ENCODE measurements around the gene MYO7B.

Gene MYO7B

DNA sequence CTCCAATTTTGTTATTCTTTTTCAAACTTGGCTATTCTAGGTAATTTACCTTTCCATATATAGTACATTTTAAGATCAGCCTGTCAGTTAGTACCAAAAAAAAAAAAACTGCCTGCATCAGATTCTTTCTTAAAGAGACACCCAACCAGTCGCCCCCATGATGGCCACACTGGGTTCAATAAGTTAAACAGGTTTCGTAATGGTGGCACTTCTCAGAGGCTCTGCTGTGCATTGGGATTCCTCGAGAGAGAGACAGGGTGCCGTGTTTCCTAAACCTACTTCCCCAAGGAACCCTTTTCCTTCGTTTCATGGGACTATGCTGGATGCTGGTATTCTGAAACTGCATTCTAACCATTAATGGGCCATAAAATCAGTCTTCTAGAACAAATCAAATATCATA, 37.4 kb downstream of the MYO7B start:
- DNase-seq (ENCODE audit: low read depth): no peak
- H3K4me3 ChIP-seq (ENCODE audit: low read depth, low read length): no peak overlapping the region
- TF ChIP-seq, protein P1, sequence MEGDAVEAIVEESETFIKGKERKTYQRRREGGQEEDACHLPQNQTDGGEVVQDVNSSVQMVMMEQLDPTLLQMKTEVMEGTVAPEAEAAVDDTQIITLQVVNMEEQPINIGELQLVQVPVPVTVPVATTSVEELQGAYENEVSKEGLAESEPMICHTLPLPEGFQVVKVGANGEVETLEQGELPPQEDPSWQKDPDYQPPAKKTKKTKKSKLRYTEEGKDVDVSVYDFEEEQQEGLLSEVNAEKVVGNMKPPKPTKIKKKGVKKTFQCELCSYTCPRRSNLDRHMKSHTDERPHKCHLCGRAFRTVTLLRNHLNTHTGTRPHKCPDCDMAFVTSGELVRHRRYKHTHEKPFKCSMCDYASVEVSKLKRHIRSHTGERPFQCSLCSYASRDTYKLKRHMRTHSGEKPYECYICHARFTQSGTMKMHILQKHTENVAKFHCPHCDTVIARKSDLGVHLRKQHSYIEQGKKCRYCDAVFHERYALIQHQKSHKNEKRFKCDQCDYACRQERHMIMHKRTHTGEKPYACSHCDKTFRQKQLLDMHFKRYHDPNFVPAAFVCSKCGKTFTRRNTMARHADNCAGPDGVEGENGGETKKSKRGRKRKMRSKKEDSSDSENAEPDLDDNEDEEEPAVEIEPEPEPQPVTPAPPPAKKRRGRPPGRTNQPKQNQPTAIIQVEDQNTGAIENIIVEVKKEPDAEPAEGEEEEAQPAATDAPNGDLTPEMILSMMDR (IDR thresholded peaks at IDR 0.05; ENCODE audit: control insufficient read depth, extremely low read depth, insufficient read depth): no peak

DNA sequence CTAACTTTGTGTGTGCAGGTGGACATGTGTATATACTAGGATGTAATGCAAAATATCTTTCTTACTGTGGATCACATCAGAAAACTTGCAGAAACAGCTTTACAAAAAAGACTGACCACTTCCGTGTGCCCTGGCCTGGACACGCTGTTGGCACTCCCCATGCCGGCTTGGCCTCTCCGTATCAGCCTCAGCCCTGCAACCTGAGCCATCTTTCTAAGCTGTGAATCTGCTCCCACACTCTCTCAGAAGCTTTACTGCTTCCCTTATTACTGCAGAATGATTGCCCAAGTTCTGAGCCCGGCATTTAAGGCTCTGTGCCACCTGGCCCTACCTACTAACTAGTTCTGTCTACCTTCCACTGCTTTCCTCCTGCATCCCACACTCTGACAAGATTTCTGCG, 37.8 kb downstream of the MYO7B start:
- no peak for DNase-seq (ENCODE audit: low read depth)
- TF ChIP-seq, protein P1 (IDR thresholded peaks at IDR 0.05; ENCODE audit: control insufficient read depth, extremely low read depth, insufficient read depth): no peak
- H3K4me3 ChIP-seq (ENCODE audit: low read depth, low read length): no peak overlapping the region

DNA sequence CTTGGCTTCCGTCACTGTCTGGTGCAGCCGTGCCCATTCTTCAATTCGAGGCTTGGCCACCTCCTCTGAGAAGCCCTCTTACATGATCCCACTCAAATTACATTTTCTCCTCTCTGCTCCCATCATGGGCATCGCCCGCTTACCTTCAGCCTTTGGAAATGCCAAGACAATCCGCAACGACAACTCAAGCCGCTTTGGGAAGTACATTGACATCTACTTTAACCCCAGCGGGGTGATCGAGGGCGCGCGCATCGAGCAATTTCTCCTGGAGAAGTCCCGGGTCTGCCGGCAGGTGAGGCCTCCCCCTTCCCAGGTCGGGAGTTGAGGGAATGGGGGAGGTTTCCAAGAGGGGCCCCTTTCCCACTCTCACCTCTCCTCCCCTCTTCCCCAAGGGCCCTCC, 38.3 kb downstream of the MYO7B start:
- DNase-seq (ENCODE audit: low read depth): no peak
- H3K4me3 ChIP-seq (ENCODE audit: low read depth, low read length): no peak overlapping the region
- TF ChIP-seq, protein P1 (IDR thresholded peaks at IDR 0.05; ENCODE audit: control insufficient read depth, extremely low read depth, insufficient read depth): no peak

- H3K4me3 ChIP-seq (ENCODE audit: low read depth, low read length): no peak overlapping the region
- DNase-seq (ENCODE audit: low read depth): no peak
- TF ChIP-seq, protein P1 (IDR thresholded peaks at IDR 0.05; ENCODE audit: control insufficient read depth, extremely low read depth, insufficient read depth): no peak
Observed at GRCh38 chr2:127574656-127575055, 39.2 kb downstream of the MYO7B start.

- no peak overlapping the region for H3K4me3 ChIP-seq (ENCODE audit: low read depth, low read length)
- DNase-seq (ENCODE audit: low read depth): no peak
- TF ChIP-seq, protein P1 (IDR thresholded peaks at IDR 0.05; ENCODE audit: control insufficient read depth, extremely low read depth, insufficient read depth): no peak
Observed at GRCh38 chr2:127575185-127575765, 39.8 kb downstream of the MYO7B start.

DNA sequence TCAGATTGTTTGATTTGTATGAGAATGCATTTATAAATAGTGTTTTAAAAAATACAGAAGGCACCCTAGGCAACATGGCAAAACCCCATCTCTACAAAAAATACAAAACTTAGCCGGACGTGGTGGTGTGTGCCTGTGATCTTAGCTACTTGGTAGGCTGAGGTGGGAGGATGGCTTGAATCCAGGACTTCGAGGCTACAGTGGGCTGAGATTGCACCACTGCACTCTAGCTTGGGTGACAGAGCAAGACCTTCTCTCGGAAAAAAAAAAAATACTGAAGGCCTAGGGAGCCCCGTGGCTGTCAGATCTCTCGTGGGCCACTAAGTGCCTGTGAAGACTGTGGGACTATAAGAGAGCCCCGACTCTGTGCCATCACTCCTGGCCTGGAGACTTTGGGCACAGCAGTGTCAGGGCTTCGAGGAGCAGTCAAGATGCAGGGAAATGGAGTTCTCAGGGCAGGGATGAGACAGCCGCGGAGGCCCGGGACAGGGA, 40.5 kb downstream of the MYO7B start:
- DNase-seq (ENCODE audit: low read depth): no peak
- TF ChIP-seq, protein P1 (IDR thresholded peaks at IDR 0.05; ENCODE audit: control insufficient read depth, extremely low read depth, insufficient read depth): no peak
- no peak overlapping the region for H3K4me3 ChIP-seq (ENCODE audit: low read depth, low read length)

All from LNCaP clone FGC (cell line).